Measurements from ENCODE around the gene ANKRD17. TPM values are rescaled to one million over a fixed set of nuclear protein-coding genes. Genes with fewer than 3 reads are reported as not detected.
A peak's percentile ranks its signal among the peaks of the same experiment; 100 is the strongest.

Gene ANKRD17
- total RNA-seq, 1 donor: 49.9 TPM

DNA sequence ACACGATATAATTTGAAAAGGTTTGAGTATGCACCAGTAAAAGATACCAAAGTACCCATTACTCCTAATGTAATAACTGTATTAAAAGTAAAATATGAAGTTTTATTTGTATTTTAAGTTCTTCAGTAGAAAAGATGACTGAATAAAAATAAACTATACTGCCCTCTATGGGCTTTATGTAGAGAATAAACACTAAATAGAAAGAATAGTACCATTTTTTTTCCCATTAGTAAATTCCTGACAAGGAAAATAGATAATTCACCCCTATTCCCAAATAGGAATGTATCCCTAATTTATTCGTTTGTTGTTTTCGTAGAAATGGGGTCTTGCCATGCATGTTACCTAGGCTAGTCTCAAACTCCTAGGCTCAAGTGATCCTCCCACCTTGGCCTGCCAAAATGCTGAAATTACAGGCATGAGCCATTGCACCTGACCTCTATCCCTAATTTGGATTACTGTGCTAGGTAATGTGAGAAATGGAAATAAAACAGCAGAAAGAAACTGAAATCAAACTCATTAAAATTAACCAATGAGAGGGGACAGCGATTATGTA is 115.5 kb downstream of the ANKRD17 start:
- no peaks in the 10 kb centered on the region for H3K9me3 ChIP-seq (ENCODE audit: low read depth, low read length)
- DNase-seq (ENCODE audit: insufficient read length, low spot score, missing footprints): no peak
- no peak overlapping the region for H2AFZ ChIP-seq (ENCODE audit: low read length)
- peaks cover 11% of the 10 kb centered on the region for H3K79me2 ChIP-seq (ENCODE audit: insufficient read depth, low read length)
- peaks cover 5% of the 10 kb centered on the region for H4K20me1 ChIP-seq (ENCODE audit: insufficient read depth, low read length)
- peaks cover 69% of the 10 kb centered on the region for H3K36me3 ChIP-seq (ENCODE audit: insufficient read depth, low read length)
- H3K4me2 ChIP-seq (ENCODE audit: insufficient read depth, low read length): no peak overlapping the region
- H3K27ac ChIP-seq (ENCODE audit: low read depth, low read length): no peak overlapping the region
- TF ChIP-seq, protein P1, sequence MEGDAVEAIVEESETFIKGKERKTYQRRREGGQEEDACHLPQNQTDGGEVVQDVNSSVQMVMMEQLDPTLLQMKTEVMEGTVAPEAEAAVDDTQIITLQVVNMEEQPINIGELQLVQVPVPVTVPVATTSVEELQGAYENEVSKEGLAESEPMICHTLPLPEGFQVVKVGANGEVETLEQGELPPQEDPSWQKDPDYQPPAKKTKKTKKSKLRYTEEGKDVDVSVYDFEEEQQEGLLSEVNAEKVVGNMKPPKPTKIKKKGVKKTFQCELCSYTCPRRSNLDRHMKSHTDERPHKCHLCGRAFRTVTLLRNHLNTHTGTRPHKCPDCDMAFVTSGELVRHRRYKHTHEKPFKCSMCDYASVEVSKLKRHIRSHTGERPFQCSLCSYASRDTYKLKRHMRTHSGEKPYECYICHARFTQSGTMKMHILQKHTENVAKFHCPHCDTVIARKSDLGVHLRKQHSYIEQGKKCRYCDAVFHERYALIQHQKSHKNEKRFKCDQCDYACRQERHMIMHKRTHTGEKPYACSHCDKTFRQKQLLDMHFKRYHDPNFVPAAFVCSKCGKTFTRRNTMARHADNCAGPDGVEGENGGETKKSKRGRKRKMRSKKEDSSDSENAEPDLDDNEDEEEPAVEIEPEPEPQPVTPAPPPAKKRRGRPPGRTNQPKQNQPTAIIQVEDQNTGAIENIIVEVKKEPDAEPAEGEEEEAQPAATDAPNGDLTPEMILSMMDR (IDR thresholded peaks at IDR 0.05; ENCODE audit: extremely low read depth, low read depth, low read length): peak; percentile 49
- no peak overlapping the region for H3K4me3 ChIP-seq (ENCODE audit: insufficient read depth, low read length)
- H3K4me1 ChIP-seq (ENCODE audit: insufficient read depth, low read length): no peaks in the 10 kb centered on the region
- H3K27me3 ChIP-seq (ENCODE audit: insufficient read depth, low read length): no peaks in the 10 kb centered on the region

DNA sequence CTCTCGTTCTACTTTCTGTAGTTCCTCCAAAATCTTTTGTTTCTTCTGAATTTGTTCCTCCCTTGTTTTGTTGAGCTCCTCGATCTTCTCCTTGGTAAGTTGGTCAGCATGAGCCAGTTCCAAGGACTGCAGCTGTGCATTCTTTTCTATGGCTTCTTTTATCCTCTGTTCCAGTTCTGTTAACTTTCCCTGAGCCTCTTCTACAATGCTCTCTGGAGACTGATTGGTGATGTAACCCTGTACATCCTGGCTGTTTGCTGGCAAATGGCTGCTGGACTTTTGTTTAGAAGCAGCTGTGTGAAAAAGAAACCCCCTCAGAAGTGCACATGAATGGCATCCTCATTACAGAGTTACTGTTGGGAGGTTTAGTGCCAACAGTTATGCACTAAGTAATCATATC is 118.6 kb downstream of the ANKRD17 start:
- DNase-seq (ENCODE audit: insufficient read length, low spot score, missing footprints): no peak
- Histone ChIP-seq H3K27me3 (ENCODE audit: insufficient read depth, low read length) (no peaks in the 10 kb centered on the region), H3K4me3 (ENCODE audit: insufficient read depth, low read length) (no peak overlapping the region), H2AFZ (ENCODE audit: low read length) (no peak overlapping the region), H3K79me2 (ENCODE audit: insufficient read depth, low read length) (peaks cover 26% of the 10 kb centered on the region), H3K36me3 (ENCODE audit: insufficient read depth, low read length) (peaks cover 58% of the 10 kb centered on the region), H3K4me1 (ENCODE audit: insufficient read depth, low read length) (no peaks in the 10 kb centered on the region), H4K20me1 (ENCODE audit: insufficient read depth, low read length) (peaks cover 2% of the 10 kb centered on the region), H3K27ac (ENCODE audit: low read depth, low read length) (no peak overlapping the region), H3K4me2 (ENCODE audit: insufficient read depth, low read length) (no peak overlapping the region), H3K9me3 (ENCODE audit: low read depth, low read length) (no peaks in the 10 kb centered on the region)
- TF ChIP-seq, protein P1 (IDR thresholded peaks at IDR 0.05; ENCODE audit: extremely low read depth, low read depth, low read length): no peak

DNA sequence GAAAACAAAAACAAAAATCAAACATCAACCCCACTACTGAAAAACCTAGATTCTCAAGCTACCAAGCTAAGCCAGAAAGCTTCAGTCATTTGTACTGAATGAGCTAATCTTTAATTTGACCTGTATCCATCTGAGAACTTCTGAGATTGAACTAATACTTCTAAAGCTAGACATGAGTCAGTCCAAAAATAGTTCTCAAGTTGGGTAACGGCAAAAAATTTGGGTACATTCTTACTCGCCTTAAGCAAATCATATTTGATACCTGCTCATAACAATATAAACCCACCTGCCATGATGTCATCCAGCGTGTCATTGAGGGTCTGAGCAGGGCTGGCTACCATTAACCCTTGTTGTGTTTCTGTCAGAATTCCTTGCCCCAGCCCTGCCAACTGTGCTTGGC is 119.4 kb downstream of the ANKRD17 start:
- H3K9me3 ChIP-seq (ENCODE audit: low read depth, low read length): no peaks in the 10 kb centered on the region
- H3K27ac ChIP-seq (ENCODE audit: low read depth, low read length): no peak overlapping the region
- peaks cover 27% of the 10 kb centered on the region for H3K79me2 ChIP-seq (ENCODE audit: insufficient read depth, low read length)
- H3K4me3 ChIP-seq (ENCODE audit: insufficient read depth, low read length): no peak overlapping the region
- H3K27me3 ChIP-seq (ENCODE audit: insufficient read depth, low read length): no peaks in the 10 kb centered on the region
- H2AFZ ChIP-seq (ENCODE audit: low read length): no peak overlapping the region
- TF ChIP-seq, protein P1 (IDR thresholded peaks at IDR 0.05; ENCODE audit: extremely low read depth, low read depth, low read length): no peak
- H3K4me2 ChIP-seq (ENCODE audit: insufficient read depth, low read length): no peak overlapping the region
- no peak for DNase-seq (ENCODE audit: insufficient read length, low spot score, missing footprints)
- H3K4me1 ChIP-seq (ENCODE audit: insufficient read depth, low read length): no peaks in the 10 kb centered on the region
- peaks cover 2% of the 10 kb centered on the region for H4K20me1 ChIP-seq (ENCODE audit: insufficient read depth, low read length)
- H3K36me3 ChIP-seq (ENCODE audit: insufficient read depth, low read length): peaks cover 59% of the 10 kb centered on the region

DNA sequence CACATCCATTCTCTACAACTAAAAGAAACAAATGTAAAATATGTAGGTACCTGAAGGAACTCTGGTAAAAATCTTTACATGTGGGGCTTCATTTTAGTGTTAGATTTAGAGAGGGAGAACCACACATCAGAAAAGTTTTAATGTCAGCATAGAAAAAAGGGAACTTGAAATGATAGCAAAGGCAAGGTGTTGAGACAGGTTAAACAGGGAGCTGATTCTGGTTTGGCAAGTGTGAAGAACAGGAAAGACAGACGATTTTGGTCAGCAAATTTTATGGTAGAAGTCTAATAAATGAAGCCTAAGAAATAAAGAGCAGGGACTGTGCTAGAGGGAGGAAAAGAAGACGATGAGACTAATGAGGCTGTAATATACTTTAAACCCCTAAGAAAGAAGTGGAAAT is 121.5 kb downstream of the ANKRD17 start:
- H3K4me3 ChIP-seq (ENCODE audit: insufficient read depth, low read length): no peak overlapping the region
- no peaks in the 10 kb centered on the region for H3K4me1 ChIP-seq (ENCODE audit: insufficient read depth, low read length)
- no peaks in the 10 kb centered on the region for H3K27me3 ChIP-seq (ENCODE audit: insufficient read depth, low read length)
- peaks cover 2% of the 10 kb centered on the region for H4K20me1 ChIP-seq (ENCODE audit: insufficient read depth, low read length)
- H3K4me2 ChIP-seq (ENCODE audit: insufficient read depth, low read length): no peak overlapping the region
- H3K36me3 ChIP-seq (ENCODE audit: insufficient read depth, low read length): peaks cover 59% of the 10 kb centered on the region
- DNase-seq (ENCODE audit: insufficient read length, low spot score, missing footprints): no peak
- H3K79me2 ChIP-seq (ENCODE audit: insufficient read depth, low read length): peaks cover 32% of the 10 kb centered on the region
- H3K27ac ChIP-seq (ENCODE audit: low read depth, low read length): no peak overlapping the region
- TF ChIP-seq, protein P1 (IDR thresholded peaks at IDR 0.05; ENCODE audit: extremely low read depth, low read depth, low read length): no peak
- H2AFZ ChIP-seq (ENCODE audit: low read length): no peak overlapping the region
- no peaks in the 10 kb centered on the region for H3K9me3 ChIP-seq (ENCODE audit: low read depth, low read length)

All from osteoblast (primary cell).